ENCODE data around the gene THBD.

GRCh38 chr20:23011008-23011721 is 38.3 kb downstream of the THBD start:
- TF ChIP-seq CTCF (IDR thresholded peaks at IDR 0.05; ENCODE audit: insufficient read depth, low read depth, low read length) (no peak), EZH2 (IDR thresholded peaks at IDR 0.05; ENCODE audit: insufficient read depth, low read length) (no peak)
